HG02981 (cell line): ENCODE measurements around the gene GMDS.

Experiments used
- ATAC-seq: cut with Tn5 transposase; IDR thresholded peaks from one replicate; pipeline ENCODE4 v1.9.1; 2021; ENCODE audit warnings: mild to moderate bottlenecking, moderate library complexity; ENCODE audit not compliant: unreplicated experiment

The GMDS gene

DNA sequence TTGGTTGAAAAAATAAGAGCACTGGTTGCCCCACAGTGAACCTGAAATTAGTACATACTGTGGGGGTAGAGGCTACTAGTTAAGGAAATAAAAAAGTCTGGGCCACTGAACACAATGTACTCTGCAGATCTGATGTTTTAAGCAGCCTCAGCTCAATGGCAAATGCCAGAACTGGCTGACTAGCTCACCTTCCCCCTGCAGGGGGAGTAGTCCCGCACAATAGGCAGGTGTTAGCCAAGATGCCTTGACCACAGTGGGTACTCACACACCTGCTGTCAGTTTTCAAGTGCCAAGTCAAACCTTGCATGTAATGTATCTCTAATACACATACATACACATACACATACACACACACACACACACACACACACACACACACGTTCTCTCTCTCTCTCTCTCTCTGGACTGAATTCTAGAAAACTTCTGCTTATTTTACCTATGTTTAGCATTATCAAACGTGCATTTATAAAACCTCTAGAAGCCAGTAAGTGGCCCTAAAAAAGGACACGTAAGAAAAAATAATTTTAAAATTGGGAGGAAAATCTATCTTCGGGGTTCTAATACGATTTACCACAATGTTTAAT, 36.1 kb downstream of the GMDS start:
- ATAC-seq = peak; percentile 63

DNA sequence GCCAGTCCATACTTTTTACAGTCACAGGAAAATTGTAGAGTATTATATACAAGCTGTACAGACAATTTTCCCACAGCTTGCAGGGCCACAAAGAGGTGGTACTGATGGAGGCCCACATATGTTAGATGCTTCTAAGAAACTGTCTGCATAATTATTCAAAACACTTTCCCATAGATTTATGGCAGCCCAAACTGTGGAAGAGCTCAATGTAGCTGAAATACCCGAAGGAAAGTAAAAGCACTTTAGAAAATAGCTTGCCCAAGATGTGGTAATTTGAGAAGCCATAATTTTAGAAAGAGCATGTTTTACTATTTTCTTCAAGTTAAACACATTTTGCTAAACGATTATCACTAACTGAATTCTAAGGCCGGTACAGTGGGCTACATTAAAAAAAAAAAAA, 36.9 kb downstream of the GMDS start:
- ATAC-seq = no peak

DNA sequence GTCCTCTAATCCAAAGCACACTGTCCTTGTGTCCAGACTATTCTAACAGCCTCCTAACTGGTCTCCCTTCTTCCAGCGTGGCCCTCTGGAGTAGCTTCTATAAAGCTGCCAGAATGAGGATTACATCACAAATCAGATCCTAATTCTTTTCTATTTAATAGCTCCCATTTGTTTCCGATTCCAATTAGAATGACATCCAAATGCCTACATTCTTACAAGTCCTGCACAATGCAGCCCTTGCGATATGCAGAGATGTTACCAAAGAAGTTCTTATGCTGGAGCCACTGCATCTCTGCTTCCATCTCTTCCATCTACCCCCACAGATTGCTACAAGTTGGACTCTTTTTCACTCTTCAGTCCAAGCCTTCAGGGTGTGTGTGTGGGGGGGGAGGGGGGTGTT, 40.0 kb downstream of the GMDS start:
- ATAC-seq = no peak

- ATAC-seq = no peak
Measured at GRCh38 chr6:2204272-2204671, 41.1 kb downstream of the GMDS start.

- ATAC-seq = no peak
Measured at GRCh38 chr6:2203264-2203663, 42.1 kb downstream of the GMDS start.

- no peak for ATAC-seq
Measured at GRCh38 chr6:2197984-2198383, 47.4 kb downstream of the GMDS start.

GRCh38 chr6:2197177-2197671, 48.2 kb downstream of the GMDS start:
- ATAC-seq = no peak

DNA sequence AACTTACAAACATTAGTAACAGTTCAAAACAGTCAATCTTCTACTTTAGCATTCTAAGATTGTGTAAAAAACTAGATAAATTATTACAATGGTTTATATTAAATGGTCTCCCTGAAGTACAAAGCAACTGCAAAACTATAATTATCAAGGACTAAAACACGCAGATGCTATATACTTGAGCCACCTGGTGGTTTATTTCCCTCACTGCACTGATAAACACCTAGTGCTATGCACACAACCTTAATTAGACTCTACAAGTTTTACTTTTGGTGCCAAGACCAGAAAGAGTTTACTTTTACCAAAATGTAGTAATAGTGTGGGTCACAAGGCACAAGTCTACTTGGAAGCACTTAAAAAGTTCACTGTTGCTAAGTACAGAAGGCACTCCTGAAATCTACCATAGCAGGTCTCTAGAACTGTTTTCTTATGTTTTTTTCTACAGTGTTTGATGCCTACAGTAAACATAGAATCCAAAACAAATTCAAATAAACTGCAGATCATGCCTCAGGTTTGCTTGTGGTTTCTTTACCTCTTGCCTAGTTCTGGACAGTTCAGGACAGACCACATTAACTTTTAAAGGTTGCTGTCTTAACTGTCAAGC, 49.2 kb downstream of the GMDS start:
- no peak for ATAC-seq

DNA sequence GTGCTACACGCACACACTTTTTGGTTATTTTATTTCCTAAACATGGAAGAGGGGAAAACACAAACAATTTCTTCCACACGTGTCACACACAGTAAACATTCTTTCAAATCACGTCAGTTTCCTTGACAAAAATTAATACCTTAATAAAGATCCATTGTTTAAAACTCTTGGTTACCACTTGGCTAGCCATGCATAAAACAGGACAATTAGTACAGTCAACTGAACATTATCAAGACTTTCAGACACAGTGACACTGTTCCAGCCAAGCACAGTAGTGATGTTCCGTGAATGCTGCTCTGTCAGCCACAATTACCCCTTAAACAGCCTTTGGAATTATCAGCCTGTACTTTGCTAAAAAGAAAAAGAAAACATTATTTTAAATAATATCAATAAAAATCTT, 50.8 kb downstream of the GMDS start:
- ATAC-seq = no peak

GRCh38 chr6:2193931-2194330, 51.5 kb downstream of the GMDS start:
- ATAC-seq = no peak

GRCh38 chr6:2192976-2193375, 52.4 kb downstream of the GMDS start:
- ATAC-seq = no peak

GRCh38 chr6:2191390-2191740, 54.0 kb downstream of the GMDS start:
- no peak for ATAC-seq

DNA sequence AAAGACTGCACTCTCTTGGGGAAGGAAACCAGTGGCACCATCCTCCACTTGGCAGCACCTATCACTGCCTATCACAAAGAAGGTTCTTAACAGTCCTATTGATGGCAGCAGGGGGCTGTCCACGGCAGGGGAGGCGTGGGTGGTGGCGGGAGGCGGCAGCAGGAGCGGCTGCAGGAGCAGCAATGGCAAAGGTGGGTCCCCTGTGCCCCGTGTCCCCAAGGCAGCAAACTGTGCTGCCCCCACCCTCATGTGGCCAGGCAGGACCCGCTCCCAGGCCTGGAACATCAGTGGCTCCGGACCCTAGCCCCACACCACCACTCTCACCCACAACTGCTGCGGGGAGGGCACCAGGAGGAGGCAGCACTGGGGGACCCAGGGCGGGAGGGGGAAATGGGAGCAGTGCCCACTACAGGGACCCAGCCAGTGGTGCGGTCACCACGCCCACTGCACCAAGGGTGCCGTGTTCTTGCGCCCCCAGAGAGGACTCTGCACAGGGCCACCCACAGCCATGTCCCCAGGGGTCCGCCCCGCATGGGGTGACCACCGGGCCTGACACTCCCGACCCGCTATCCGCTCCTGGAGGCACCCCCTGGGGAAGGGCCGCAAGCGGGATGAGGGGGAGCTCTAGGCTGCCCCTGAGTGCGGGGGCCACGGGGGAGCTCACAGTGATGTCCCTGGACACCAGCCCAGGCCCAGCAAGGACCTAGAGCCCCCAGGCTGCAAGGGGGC, 54.6 kb downstream of the GMDS start:
- no peak for ATAC-seq

- no peak for ATAC-seq
Measured at GRCh38 chr6:2188856-2189384, 56.5 kb downstream of the GMDS start.

DNA sequence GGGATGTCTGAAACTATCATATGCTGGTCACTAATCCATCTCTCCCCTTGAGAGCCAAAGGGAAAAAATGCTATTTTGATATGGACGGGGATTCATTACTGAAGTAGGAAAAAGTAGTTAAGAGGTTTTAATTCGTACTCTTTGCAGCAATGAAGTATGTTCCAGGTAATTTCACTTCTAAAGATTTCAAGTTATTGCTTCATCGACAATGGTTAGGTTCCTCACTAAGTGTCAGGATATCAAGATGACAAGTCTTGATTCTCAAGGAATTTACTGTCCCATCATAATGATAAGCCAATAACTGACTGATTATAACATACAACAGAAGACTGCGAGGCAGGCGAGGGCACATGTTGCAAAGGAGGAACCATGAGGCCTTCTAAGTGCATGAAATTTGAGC, 57.0 kb downstream of the GMDS start:
- no peak for ATAC-seq

DNA sequence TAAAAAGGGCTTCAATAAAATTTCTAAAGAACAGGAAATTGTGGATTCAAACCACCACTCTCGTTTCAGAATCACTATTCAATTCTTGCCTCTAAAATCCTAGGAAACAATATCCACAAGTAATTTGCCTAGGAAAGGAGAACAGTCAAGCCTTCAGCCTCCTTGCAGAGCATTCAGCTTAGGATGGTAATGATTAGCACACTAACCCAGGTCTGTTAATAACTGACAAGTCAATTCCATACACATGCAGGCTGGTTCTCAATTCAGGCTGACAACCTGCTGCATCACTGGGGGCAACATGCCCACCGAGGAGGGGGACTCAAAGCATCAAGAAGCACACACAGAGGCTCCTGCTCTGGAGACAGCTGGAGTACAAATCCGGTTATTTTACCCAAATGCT, 57.6 kb downstream of the GMDS start:
- ATAC-seq = no peak

DNA sequence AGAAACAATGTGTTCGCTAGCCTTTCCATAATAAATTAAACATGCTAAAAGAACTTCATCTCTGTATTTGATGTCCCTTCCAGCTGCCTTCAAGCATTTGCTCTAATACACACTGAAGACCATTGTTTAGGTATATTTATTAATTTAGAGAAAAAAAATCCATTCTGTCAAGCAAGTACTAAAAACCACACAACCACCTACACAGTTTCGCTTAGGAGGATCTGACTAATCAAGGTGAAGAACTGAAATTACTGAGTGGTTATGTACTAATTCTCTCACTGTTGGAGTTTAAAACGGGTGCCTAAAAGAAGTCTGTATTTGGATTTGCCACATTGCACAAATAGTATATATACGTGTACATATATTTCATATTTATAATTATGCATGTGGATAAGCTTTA, 58.9 kb downstream of the GMDS start:
- ATAC-seq = peak; percentile 76

GRCh38 chr6:2185466-2185865, 59.9 kb downstream of the GMDS start:
- ATAC-seq = no peak

- no peak for ATAC-seq
Measured at GRCh38 chr6:2184700-2185455, 60.5 kb downstream of the GMDS start.

GRCh38 chr6:2183752-2184151, 61.7 kb downstream of the GMDS start:
- ATAC-seq = no peak

- ATAC-seq = no peak
Measured at GRCh38 chr6:2183246-2183645, 62.2 kb downstream of the GMDS start.
